BLaER1 (cell line): ENCODE results near the gene ACAP2.
"Not testable (repeated sequence)": the region's sequence is repeated elsewhere in the genome, so short reads cannot be mapped to it uniquely, and the experiment has no call there.

Experiments used
- H3K27ac ChIP-seq: shearing (Covaris generic); formaldehyde crosslinking; 2 replicates; pipeline ENCODE4 v1.8.1; 2022
- H3K27me3 ChIP-seq: shearing (Covaris generic); formaldehyde crosslinking; 2 replicates; pipeline ENCODE4 v1.8.1; 2022
- H3K36me3 ChIP-seq: shearing (Covaris generic); formaldehyde crosslinking; 2 replicates; pipeline ENCODE4 v1.8.1; 2022
- H3K4me1 ChIP-seq: shearing (Covaris generic); formaldehyde crosslinking; 2 replicates; pipeline ENCODE4 v1.8.1; 2022
- H3K4me2 ChIP-seq: shearing (Covaris generic); formaldehyde crosslinking; 2 replicates; pipeline ENCODE4 v1.8.1; 2022
- H3K4me3 ChIP-seq: shearing (Covaris generic); formaldehyde crosslinking; 2 replicates; pipeline ENCODE4 v1.8.1; 2022
- H3K9ac ChIP-seq: shearing (Covaris generic); formaldehyde crosslinking; 2 replicates; pipeline ENCODE4 v1.8.1; 2022
- H3K9me3 ChIP-seq: shearing (Covaris generic); formaldehyde crosslinking; 2 replicates; pipeline ENCODE4 v1.8.1; 2022
- H4K20me1 ChIP-seq: shearing (Covaris generic); formaldehyde crosslinking; 2 replicates; pipeline ENCODE4 v1.8.1; 2022
- Cebpa-rat ChIP-seq: shearing (Covaris generic); IDR thresholded peaks from 2 replicates; pipeline ENCODE4 v1.8.1; 2022

The ACAP2 gene

DNA sequence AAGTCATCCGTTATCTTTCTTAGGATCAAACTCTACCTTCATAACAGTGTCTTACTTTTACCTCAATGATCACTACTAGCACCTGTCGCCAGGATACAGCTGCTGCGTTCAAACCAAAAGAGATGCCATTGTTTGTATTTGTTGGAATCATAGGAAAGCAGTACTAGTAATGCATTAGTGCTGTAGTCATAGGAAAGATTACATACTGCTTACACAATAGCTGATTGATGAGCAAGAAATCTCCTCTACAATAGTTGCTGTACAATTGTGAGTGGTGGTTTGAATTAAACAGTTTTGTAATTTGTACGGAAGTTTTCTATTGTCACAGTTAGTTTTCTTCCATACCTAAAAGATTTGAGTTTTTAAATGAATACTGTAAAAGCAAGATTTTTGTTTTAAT lies 21.4 kb downstream of the ACAP2 start:
- Histone ChIP-seq H3K4me2 (no peak overlapping the region), H4K20me1 (peaks cover 95% of the 10 kb centered on the region), H3K9ac (no peak overlapping the region), H3K36me3 (peaks cover 14% of the 10 kb centered on the region), H3K27me3 (no peaks in the 10 kb centered on the region), H3K4me1 (peaks cover 8% of the 10 kb centered on the region; the same call in 1 of the 2 replicates), H3K4me3 (no peak overlapping the region), H3K27ac (no peak overlapping the region), H3K9me3 (peaks cover under 1% of the 10 kb centered on the region; the same call in 1 of the 2 replicates)
- no peak for TF ChIP-seq Cebpa-rat

DNA sequence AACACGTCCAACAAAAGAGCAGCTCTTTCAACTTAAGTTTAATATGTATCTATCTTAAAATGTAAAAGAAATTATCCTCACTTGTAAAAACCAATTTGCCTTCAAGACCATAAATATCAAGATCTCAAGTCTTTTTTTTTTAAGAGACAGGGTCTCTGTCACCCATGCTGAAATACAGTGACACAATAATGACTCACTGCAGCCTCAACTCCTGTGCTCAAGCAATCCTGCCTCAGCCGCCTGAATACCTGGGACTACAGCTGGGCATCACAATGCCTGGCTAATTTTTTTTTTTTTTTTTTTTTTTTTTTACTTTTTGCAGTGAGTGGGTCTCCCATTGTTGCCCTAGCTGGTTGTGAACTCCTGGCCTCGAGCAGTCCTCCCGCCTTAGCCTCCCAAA lies 26.0 kb downstream of the ACAP2 start:
- no peaks in the 10 kb centered on the region for H3K27me3 ChIP-seq
- no peak overlapping the region for H3K4me2 ChIP-seq
- no peak overlapping the region for H3K4me3 ChIP-seq
- peaks cover 97% of the 10 kb centered on the region for H4K20me1 ChIP-seq
- 0 out of 2 replicates have a peak, but pooled peaks cover 7% of the 10 kb centered on the region for H3K9me3 ChIP-seq
- no peak for TF ChIP-seq Cebpa-rat
- no peak overlapping the region for H3K27ac ChIP-seq
- no peaks in the 10 kb centered on the region for H3K4me1 ChIP-seq
- peaks cover 16% of the 10 kb centered on the region for H3K36me3 ChIP-seq
- no peak overlapping the region for H3K9ac ChIP-seq

DNA sequence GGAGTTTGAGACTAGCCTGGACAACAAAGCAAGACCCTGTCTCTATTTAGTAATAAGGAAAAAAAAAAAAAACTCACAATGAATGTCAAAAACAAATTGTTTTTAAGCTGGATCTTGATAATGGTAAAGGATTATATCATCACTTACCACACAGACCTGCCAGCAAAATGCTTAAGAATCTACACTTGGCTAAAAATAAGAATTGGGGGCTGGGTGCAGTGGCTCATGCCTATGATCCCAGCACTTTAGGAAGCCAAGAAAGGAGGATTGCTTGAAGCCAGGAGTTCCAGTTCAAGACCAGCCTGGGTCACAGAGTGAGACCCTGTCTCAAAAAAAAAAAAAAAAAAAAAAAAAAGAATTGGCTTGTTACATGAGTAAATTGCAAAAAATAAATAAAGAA lies 31.0 kb downstream of the ACAP2 start:
- Histone ChIP-seq H3K9me3 (peaks cover 51% of the 10 kb centered on the region), H3K4me3 (no peak overlapping the region), H4K20me1 (peaks cover 92% of the 10 kb centered on the region), H3K27ac (no peak overlapping the region), H3K4me2 (no peak overlapping the region), H3K27me3 (no peaks in the 10 kb centered on the region), H3K4me1 (no peaks in the 10 kb centered on the region), H3K36me3 (peaks cover 51% of the 10 kb centered on the region), H3K9ac (no peak overlapping the region)
- TF ChIP-seq Cebpa-rat, result no peak

DNA sequence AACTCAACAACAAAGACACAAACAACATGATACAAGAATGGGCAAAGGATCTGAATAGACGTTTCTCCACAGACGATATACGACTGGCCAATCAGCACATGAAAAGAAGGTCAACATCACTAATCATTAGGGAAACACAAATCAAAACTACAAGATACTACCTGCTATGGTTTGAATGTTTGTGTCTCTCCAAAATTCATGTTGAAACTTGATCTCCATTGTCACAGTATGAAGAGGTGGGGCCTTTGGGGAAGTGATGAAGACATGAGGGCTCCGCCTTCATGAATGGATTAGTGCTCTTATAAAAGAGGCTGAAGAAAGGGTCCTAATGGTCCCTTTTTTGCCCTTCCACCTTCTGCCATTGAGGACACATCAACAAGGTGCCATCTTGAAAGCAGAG lies 32.3 kb downstream of the ACAP2 start:
- Histone ChIP-seq H3K4me3 (no peak overlapping the region), H3K4me1 (peaks cover 6% of the 10 kb centered on the region; the same call in 1 of the 2 replicates), H3K4me2 (no peak overlapping the region)

DNA sequence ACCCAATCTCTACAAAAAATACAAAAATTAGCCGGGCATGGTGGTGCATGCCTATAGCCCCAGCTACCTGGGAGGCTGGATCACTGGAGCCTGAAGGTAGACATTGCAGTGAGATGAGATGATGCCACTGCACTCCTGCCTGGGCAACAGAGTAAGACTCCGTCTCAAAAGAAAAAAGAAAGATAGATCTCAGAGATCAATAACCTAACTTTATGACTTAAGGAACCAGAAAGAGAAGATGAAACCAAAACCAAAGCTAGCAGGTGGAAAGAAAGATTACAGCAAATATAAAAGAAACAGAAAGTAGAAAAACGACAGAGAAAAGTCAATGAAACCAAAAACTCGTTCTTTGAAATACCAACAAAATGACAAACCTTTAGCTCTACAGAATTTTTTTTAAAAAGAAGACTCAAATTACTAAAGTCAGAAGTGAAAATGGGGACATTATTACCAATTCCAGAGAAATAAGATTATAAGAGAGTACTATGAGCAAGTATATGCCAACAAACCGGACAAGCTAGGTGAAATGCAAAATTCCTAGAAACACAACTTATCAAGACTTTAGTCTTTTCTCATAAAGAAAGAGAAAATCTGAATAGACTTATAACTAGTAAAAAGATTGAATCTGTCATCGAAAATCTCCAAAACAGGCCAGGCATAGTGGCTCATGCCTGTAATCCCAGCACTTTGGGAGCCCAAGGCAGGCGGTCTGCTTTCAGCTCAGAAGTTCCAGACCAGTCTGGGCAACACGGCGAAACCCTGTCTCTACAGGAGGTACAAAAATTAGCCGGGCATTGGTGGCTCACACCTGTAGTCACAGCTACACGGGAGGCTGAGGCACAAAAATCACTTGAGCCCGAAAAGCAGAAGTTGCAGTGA lies 35.0 kb downstream of the ACAP2 start:
- Histone ChIP-seq H3K27ac (no peak overlapping the region), H3K4me1 (peaks cover 6% of the 10 kb centered on the region; the same call in 1 of the 2 replicates), H3K36me3 (peaks cover 46% of the 10 kb centered on the region), H3K4me2 (no peak overlapping the region), H3K4me3 (no peak overlapping the region), H3K9ac (no peak overlapping the region), H3K9me3 (peaks cover 47% of the 10 kb centered on the region), H4K20me1 (peaks cover 92% of the 10 kb centered on the region), H3K27me3 (no peaks in the 10 kb centered on the region)
- TF ChIP-seq Cebpa-rat, result no peak

More for the DNA sequence above, 32.3 kb downstream of the ACAP2 start:
- Histone ChIP-seq H4K20me1 (peaks cover 91% of the 10 kb centered on the region), H3K9ac (no peak overlapping the region), H3K9me3 (peaks cover 47% of the 10 kb centered on the region), H3K27me3 (no peaks in the 10 kb centered on the region), H3K27ac (no peak overlapping the region), H3K36me3 (peaks cover 46% of the 10 kb centered on the region)
- TF ChIP-seq Cebpa-rat, result no peak

DNA sequence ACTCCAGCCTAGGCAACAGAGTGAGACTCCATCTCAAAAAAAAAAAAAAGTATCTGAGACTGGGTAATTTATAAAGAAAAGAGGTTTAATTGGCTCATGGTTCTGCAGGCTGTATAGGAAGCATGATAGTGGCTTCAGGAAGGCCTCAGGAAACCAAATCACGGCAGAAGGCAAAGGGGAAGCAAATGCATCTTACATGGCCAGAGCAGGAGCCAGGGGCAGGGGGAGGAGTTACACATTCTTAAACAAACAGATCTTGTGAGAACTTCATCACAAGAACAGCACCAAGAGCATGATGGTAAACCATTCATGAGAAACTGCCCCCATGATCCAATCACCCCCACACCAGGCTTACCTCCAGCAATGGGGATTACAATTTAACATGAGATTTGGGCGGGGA lies 37.2 kb downstream of the ACAP2 start:
- H3K9ac ChIP-seq, result no peak overlapping the region
- H3K27ac ChIP-seq, result no peak overlapping the region
- peaks cover 34% of the 10 kb centered on the region for H3K9me3 ChIP-seq
- no peak overlapping the region for H3K4me3 ChIP-seq
- no peaks in the 10 kb centered on the region for H3K27me3 ChIP-seq
- H3K36me3 ChIP-seq, result peaks cover 45% of the 10 kb centered on the region
- H4K20me1 ChIP-seq, result peaks cover 92% of the 10 kb centered on the region
- peaks cover 6% of the 10 kb centered on the region; the same call in 1 of the 2 replicates for H3K4me1 ChIP-seq
- no peak overlapping the region for H3K4me2 ChIP-seq
- no peak for TF ChIP-seq Cebpa-rat

DNA sequence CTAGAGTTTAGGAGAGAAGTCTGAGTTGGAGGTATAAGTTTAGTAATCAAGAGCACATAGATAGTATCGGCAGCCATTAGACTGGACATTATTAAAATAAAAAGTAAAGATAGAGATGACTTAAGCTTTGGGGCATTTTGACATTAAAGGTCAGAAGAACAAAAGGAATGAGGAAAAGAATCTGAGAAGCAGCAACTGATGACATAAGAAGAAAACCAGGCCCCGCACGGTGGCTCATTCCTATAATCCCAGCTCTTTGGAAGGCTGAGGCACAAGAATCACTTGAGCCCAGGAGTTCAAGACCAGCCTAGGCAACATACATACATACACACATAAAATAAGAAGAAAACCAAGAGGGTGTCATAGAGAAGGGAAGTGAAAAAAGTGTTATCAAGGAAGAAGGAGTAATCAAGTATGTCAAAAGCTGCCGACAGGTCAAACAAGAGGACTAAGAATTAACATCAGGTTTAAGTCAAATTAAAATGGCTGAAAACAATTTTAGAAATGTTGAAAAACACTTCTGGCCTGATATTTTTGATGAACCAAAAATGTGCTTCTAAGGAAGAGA lies 38.9 kb downstream of the ACAP2 start:
- H3K27ac ChIP-seq, result no peak overlapping the region
- no peaks in the 10 kb centered on the region for H3K27me3 ChIP-seq
- peaks cover 6% of the 10 kb centered on the region; the same call in 1 of the 2 replicates for H3K4me1 ChIP-seq
- peaks cover 28% of the 10 kb centered on the region for H3K36me3 ChIP-seq
- H3K9me3 ChIP-seq, result peaks cover 19% of the 10 kb centered on the region
- no peak overlapping the region for H3K9ac ChIP-seq
- H4K20me1 ChIP-seq, result peaks cover 96% of the 10 kb centered on the region
- H3K4me3 ChIP-seq, result no peak overlapping the region
- H3K4me2 ChIP-seq, result no peak overlapping the region
- TF ChIP-seq Cebpa-rat, result no peak

DNA sequence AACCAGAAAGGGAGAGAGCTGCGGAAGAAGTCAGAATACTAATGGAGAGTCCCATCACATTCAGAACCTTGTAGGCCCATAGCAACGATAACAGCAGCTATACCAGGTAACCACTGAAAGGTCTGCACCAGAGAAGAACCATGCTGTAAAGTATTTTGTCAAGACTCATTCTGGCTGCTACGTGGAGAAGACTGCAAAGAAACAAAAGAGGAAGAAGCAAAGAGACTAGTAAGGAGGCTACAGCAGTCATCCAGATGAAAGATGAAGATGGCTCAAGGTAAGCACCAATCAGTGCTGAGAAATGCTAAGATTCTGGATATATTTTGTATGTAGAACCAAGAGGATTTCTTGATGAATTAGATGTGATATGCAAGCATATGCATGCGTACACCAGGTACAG lies 39.6 kb downstream of the ACAP2 start:
- no peak overlapping the region for H3K4me2 ChIP-seq
- no peak overlapping the region for H3K27ac ChIP-seq
- no peak overlapping the region for H3K9ac ChIP-seq
- no peaks in the 10 kb centered on the region for H3K27me3 ChIP-seq
- peaks cover 6% of the 10 kb centered on the region; the same call in 1 of the 2 replicates for H3K4me1 ChIP-seq
- no peak overlapping the region for H3K4me3 ChIP-seq
- no peak for TF ChIP-seq Cebpa-rat
- peaks cover 23% of the 10 kb centered on the region for H3K36me3 ChIP-seq
- peaks cover 12% of the 10 kb centered on the region for H3K9me3 ChIP-seq
- peaks cover 96% of the 10 kb centered on the region for H4K20me1 ChIP-seq

DNA sequence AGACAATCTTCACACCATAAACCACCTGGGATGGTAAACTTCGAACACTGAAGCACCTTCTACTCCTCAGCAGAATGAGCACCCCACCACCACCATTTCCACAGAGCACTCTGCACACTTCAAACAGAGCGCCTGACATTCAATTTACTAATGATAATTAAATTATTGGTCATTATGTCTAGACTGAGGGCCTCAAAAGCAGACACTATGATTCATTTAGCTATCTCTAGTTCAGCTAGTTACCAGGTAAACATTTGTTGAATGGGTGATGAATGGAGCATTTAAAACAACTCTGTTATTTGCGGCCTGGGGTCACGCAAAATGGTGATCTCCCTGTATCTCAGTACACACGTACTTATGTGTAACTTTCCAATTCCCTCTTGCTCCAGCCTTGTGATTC lies 40.9 kb downstream of the ACAP2 start:
- Histone ChIP-seq H3K27me3 (no peaks in the 10 kb centered on the region), H3K27ac (no peak overlapping the region), H3K9ac (no peak overlapping the region), H4K20me1 (peaks cover 98% of the 10 kb centered on the region), H3K4me1 (peaks cover 6% of the 10 kb centered on the region; the same call in 1 of the 2 replicates), H3K4me2 (no peak overlapping the region), H3K9me3 (no peaks in the 10 kb centered on the region), H3K4me3 (no peak overlapping the region), H3K36me3 (peaks cover 14% of the 10 kb centered on the region)
- no peak for TF ChIP-seq Cebpa-rat

DNA sequence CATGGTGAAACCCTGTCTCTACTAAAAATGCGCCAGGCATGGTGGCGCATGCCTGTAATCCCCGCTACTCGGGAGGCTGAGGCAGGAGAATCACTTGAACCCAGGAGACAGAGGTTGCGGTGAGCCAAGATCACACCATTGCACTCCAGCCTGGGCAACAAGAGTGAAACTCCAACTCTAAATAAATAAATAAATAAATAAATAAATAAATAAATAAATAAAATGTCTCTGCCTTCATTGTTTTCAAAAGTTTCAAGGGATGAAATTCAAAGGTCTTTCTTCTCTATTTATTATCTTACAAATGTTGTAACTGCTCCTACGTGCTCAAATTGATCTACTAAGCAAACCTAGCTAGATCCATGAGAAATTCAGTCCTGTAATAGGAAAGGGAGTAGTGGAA lies 44.4 kb downstream of the ACAP2 start:
- Histone ChIP-seq H4K20me1 (peaks cover 97% of the 10 kb centered on the region), H3K36me3 (peaks cover 20% of the 10 kb centered on the region), H3K9me3 (peaks cover 10% of the 10 kb centered on the region)
- not testable (repeated sequence) for H3K27me3 ChIP-seq, H3K4me3 ChIP-seq, H3K9ac ChIP-seq, H3K4me1 ChIP-seq, H3K4me2 ChIP-seq, H3K27ac ChIP-seq
